NCI-H524 treated with DMSO at 0.1 percent for 48 hours (cell line): ENCODE results near the gene KRTAP10-6.
A peak's percentile ranks its signal among the peaks of the same experiment; 100 is the strongest.
"Not testable (repeated sequence)": the region's sequence is repeated elsewhere in the genome, so short reads cannot be mapped to it uniquely, and the experiment has no call there.

Experiments used
- DNase-seq: peaks from one replicate; lab custom pipeline; 2025; lab: John Stamatoyannopoulos, UW

Gene KRTAP10-6

DNA sequence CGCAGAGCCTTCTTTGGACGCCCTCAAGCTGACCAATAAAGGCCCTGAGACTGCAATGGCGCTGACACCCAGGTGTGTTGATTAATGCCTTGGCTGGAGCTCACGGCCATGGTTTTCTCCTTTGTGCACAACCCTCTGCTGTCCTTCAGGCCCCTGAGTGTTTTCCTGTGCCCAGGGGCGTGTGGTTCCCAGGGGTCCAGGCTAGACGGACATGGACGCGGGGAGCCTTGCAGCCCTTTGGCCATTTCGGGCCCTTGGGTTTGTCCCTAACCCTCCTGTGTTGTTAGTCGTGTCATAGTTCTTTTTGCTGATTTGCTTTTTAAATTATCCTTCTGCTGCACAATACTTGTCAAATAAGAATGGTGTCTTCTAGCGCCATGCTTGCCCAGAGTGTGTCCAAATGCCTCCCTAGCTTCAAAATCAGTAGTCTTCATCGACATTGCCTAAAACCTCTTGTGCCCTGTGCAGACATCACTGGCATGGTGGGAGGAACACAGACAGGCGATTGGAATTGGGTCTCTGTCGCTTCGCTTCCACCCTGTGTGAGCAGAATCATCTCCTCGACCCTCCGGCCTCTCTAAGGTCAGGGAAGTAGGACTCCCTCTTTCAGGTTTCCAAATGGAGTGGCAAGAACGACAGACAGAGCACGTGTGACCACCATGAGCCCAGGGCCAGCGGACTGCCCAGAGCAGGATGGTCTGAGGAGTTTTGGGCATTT is 16.8 kb downstream of the KRTAP10-6 start:
- DNase-seq: no peak

DNA sequence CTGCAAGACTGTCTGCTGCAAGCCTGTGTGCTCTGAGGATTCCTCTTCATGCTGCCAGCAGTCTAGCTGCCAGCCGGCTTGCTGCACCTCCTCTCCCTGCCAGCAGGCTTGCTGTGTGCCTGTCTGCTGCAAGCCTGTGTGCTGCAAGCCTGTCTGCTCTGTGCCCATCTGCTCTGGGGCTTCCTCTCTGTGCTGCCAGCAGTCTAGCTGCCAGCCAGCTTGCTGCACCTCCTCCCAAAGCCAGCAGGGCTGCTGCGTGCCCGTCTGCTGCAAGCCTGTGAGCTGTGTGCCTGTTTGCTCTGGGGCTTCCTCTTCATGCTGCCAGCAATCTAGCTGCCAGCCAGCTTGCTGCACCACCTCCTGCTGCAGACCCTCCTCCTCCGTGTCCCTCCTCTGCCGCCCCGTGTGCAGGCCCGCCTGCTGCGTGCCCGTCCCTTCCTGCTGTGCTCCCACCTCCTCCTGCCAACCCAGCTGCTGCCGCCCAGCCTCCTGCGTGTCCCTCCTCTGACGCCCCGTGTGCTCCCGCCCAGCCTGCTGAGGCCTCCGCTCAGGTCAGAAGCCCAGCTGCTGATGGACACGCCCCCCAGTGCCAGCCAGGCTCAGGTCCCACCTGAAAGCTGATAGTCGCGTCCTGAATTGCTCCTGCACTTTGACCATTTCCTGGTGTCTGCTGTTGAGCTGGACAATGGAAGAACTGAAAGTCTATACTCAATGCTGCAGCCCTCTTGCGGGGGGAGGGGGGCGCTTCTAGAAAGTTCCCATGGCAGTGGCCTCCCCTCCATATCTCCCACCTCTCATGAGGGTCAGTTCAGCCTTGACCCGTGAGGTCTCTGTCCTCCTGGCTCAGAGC is 17.6 kb downstream of the KRTAP10-6 start:
- DNase-seq: no peak

DNA sequence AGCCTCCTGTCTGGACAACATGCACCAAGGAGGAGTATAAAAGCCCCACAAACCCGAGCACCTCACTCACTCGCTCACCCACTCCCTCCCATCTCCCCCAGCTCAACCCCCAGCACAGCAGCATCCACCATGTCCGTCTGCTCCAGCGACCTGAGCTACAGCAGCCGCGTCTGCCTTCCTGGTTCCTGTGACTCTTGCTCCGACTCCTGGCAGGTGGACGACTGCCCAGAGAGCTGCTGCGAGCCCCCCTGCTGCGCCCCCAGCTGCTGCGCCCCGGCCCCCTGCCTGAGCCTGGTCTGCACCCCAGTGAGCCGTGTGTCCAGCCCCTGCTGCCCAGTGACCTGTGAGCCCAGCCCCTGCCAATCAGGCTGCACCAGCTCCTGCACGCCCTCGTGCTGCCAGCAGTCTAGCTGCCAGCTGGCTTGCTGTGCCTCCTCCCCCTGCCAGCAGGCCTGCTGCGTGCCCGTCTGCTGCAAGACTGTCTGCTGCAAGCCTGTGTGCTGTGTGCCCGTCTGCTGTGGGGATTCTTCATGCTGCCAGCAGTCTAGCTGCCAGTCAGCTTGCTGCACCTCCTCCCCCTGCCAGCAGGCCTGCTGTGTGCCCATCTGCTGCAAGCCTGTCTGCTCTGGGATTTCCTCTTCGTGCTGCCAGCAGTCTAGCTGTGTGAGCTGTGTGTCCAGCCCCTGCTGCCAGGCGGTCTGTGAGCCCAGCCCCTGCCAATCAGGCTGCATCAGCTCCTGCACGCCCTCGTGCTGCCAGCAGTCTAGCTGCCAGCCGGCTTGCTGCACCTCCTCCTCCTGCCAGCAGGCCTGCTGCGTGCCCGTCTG is 18.5 kb downstream of the KRTAP10-6 start, which contains the start of gene KRTAP10-4:
Gene KRTAP10-4 (plus strand): TSS at position 100 of the 827 bp plus-strand sequence. CDS start 30 bp downstream, at position 130.
- not testable (repeated sequence) for DNase-seq

DNA sequence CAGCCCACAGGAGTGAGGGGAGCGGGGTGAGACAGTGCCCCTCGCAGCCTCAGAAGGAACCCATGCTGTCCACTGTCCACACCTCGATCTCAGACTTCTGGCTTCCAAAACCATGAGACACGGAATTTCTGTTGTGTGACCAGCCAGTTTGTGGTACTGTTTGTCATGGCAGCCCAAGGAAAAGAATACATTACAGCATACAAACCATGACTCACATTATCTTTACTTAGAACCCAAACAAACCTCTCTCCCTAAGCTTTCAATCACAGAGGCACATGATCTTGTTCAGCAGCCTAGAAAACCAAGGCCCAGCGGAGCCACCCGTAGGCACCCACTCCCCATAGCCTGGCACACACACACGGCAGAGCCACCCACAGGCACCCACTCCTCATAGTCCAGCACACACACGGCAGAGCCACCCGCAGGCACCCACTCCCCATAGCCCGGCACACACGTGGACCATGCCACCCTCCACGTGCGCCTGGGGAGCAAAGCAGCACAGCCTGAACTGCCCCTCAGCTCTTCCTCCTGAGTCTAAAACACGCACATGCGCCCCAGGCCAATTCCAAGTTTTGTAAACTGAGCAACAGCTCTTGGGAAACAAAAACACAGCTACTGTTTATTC is 19.2 kb downstream of the KRTAP10-6 start:
- no peak for DNase-seq

DNA sequence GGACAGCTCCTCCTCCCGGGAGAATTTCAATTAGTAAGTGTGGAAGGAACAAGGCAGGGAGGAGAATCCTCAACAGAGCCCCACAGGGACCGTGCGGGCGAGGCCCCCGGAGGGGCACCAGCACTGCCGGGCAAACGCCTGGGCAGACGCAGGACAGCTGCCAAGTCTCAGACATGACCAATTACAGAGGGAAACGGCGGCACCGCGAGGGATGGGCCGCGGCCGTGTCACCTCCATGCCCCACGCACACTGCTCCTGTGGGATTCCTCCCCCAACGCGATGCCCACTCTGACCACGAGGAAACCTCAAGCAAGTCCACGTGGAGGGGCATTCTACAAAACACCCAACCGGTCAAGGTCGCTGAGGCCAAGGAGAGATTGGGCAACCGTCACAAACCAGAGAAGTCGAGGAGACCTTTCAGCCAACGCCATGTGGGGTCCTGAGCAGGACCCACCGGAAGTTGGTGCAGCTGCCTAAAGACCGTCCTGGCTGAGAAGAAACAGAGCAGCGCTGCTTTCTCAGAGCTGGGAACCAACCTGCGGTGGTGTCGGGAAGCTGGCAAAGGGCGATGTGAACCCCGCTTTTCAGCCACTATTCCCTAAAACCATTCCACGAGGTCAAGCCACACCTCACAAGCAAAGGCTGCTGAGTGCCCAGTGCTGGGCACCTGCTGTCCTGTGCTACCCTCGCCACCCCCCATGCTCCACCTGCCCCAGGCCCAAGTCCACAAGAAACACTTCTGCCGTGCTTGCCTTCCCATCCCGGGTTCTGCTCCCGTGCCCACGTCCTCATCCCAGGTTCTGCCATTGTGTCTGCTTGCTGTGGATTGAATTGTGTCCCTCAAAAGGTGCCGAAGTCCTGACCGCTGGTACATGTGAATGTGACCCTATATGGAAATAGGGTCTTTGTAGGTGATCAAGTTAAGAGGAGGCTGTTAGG is 20.2 kb downstream of the KRTAP10-6 start:
- DNase-seq: no peak

DNA sequence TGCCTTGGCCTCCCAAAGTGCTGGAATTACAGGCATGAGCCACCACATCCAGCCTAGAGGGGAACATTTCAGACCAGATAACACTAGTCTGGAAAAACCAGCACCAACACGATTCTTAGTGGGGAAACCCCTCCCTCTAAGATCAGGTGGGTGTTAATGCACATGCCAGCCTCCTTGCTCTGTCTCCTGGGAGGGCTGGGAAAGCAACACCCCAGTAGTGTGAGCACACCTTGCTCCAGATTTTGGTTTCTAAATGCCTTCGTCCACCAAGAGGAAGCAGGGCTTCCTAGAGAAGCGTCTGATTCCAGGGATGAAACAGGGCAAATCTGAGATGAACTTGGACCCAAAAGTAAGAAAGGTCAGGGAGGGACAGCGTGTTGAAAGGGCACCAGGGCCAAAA is 21.0 kb downstream of the KRTAP10-6 start:
- DNase-seq: no peak

DNA sequence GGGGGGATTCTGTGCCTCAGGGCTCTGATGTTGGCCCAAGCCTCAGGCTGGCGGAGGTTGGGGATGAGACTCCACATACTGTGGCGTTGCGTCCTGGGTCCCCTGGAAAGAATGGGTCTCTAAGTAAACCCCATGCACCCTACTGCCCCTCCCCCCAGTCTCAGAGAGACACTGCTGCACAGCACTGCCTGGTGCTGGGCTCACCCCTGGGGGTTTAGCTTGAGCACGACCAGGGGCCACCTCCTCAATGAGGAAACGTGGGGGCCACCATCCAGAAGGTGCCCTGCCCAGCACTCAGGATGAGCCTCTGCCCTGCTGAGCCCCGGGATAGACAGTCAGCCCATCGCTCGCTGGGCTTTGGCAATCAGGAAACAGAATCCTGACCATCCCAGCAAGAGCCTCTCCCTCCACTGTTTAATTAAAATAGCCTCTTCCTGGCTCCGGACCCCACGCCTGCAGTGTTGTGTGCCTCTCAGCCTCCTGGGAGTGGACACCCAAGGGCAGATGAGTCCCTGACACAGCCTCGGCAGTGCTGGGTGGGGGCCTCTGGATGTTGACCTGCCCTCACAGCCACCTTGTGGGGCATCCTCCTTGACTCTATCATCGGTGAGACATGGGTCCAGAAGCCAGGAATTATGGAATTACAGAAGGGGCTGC is 22.3 kb downstream of the KRTAP10-6 start:
- no peak for DNase-seq

DNA sequence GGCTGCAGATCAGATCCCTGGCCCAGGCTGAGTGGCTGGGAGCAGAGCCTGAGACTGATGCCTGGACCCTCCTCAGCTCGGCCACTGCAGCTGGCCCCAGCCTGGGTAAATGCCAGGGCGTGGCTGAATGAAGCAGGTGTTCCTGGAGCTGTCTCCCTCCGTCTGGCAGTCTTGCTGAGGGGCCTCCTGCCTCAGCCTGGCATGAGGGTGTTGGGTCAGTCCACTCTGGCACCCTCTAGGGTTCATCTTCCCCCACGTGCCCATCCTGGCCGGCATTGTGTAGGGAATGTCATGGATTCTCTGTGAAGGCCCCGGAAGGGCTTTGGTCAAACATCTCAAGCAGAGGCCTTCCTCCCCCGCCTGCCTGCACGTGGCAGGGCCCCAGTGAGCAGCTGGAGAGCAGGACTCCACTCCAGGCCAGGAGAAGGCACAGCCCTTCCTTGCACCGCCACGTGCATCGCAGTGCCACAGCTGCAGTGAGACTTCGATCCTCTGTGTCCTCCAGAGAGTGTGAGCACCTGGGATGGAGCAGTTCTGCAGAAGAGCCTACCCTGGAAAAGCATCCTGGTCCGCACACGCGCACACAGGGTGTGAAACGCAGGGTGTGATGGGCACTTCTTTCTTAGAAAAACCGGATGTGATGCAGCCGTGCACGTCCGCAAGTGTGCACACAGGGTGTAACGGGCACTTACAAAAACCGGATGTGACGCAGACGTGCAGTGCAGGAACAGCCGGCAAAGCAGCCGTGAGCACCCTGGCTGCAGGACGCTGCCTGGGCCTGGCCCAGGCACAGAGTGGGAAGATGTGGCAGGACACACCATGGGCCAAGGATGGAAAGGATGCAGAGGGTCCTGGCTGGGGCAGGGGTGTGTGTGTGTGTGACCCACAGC is 23.4 kb downstream of the KRTAP10-6 start:
- peak; percentile 29 for DNase-seq

DNA sequence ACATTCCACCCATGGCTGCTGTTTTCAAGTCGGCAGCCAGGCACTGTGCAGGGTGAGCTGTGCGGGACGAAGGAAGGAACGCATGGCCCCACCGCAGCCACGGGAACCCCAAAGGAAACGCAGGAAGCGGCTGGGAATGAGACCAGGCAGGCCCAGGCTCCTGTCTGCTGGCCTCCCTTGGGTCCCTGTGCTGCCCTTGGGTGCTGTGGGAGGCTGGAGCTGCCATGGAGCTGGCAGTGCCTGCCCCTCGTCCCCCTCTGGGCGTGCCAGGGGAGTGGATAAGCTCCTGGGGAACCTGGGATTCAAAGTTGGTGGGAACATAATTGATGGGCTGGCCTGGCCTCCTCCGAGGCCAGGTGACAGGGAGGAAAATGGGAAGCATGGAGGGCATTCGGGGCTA is 24.0 kb downstream of the KRTAP10-6 start:
- no peak for DNase-seq

DNA sequence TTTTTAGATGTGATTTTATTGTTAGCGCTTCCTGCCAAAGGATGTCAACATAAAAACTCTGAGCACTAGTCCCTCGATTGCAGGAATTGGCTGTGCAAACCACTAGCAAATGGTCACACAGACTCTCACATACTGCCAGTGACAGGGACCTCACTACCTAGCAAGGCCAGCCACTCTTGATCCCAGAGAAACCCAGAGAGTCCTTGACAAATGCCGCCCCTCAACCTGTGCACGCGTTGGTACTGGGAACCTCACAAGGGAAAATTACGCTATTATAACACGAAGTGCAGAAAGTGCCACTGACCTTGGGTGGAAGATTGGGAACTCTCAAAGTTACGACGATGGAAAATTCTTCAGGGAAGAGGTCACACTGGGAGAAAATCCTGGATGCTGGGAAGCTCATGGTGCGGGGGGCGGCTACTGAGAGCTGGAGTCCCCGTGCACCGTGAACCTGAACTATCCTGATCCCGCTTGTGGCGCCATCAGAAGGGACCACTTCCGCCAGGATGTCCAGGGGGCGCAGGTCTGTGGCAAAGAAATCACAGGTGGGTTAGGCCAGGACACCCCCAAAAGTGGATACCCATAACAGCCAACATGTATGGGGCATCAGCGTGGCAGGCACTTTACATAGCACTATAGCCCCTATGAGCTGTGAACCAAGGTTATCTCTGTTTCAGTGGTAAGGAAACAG is 24.7 kb downstream of the KRTAP10-6 start:
- no peak for DNase-seq

DNA sequence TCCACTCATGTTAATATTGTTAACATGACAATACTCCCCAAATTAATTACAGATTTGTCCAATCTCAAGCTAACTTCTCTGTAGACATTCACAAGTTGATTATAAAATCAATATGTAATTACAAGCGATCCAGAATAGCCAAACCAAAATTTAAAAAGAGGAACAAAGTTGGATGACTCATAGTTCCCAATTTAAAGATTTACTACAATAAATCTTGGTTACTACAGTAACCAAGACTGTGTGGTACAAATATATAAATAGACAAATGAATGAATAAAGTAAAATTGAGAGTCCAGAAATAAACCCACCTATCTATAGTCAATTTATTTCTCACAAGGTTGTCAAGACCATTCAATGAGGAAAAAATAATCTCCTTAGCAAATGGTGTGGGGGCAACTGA is 25.9 kb downstream of the KRTAP10-6 start:
- DNase-seq: no peak

DNA sequence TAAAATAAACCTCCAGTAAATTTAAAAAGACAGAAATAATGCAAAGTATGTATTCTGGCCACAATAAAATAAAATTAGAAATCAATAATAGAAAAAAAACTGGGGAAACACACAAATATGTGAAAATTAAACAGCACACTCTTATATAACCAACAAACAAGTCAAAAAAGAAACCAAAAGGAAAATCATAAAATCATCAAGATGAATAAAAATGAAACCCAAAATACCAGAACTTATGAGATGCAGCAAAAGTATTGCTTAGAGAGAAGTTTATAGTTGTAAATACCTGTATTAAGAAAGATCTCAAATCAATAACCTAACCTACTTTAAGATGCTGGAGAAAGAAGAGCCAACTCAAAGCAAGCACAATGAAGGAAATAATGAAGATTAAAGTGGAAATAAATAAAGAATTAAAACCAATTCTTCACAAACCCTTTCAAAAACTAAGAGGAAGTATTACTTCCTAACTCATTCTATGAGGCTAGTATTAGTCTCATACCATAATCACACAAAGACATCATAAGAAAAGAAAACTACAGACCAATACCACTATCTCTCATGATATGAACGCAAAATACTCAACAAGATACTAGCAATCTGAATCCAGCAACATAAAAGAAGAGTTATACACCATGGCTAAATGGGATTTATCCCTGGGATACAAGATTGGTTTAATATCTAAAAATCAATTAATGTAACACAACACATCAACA is 27.3 kb downstream of the KRTAP10-6 start:
- no peak for DNase-seq

DNA sequence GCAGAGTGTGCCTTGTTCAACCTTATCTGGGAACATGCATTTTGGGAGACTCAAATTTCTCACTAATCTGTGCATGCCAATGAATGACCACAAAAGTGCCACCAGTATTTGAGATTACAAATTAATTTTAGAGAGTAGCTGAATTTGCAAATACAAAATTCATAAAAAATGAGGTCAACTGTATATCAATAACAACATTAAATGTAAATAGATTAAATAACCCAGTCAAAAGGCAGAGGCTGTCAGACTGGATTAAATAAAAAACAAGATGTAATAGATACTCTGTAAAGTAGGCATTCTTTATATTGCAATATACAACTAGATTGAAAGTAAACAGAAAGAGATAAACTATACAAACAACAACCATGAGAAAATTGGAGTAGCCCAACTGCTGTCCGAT is 28.2 kb downstream of the KRTAP10-6 start:
- no peak for DNase-seq

DNA sequence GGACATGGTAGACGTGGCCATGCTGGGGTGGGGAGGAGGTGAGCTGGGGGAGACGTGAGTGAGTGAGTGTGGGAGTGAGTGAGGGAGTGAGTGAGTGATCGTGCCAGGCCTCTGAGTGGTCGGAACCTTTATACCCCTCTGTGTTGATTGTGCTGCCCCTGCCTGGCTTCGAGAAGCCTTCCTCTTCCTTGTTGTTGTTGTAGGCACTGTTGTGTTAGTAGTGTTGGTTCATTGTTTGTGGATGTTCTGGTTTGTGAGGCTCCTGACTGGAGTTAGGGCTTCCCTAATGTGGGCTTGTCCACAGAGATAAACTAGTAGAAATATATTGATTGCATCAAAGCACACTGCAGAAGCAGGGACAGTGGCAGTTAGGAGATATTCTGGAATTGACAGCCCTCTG is 33.6 kb downstream of the KRTAP10-6 start, which contains the start of gene KRTAP10-3:
Gene KRTAP10-3 (minus strand): TSS at position 101 of the 400 bp plus-strand sequence. CDS start 80 bp downstream, at position 21.
- no peak for DNase-seq

DNA sequence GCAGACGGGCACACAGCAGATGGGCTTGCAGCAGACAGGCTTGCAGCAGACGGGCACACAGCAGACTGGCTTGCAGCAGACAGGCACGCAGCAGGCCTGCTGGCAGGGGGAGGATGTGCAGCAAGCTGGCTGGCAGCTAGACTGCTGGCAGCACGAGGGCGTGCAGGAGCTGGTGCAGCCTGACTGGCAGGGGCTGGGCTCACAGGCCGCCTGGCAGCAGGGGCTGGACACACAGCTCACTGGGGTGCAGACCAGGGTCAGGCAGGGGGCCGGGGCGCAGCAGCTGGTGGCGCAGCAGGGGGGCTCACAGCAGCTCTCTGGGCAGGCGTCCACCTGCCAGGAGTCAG is 34.0 kb downstream of the KRTAP10-6 start:
- not testable (repeated sequence) for DNase-seq

DNA sequence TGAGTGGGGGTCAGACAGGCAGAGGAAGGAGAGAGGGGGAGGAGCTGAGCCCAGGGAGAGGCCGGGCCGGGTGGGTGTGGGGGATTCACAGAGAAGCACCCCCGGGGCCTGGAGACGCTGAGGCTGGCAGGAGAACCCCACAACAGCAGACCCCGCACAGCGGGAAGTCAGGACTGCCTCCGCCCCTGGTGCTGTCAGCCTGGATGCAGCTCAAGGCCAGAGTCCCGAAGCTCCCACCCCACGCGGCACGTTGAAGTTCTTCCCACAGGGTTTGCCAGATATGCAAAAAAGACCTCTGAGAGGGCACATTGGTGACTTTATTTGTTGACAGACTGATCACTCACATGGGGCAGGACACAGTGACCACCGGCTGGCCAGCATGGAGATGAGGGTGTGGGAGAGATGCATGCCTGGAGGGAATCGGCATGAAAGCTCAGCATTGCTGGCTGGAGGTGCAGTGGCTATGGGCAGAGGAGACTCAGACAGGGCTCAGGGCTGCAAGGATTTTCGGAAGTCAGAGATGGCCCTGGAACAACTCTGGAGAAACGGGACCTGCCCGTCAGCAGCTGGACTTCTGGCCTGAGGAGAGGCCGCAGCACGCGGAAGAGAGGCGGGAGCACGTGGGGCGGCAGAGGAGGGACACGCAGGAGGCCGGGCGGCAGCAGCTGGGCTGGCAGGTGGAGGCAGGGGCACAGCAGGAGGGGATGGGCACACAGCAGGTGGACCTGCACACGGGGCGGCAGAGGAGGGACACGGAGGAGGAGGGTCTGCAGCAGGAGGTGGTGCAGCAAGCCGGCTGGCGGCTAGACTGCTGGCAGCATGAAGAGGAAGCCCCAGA is 34.6 kb downstream of the KRTAP10-6 start:
- no peak for DNase-seq

DNA sequence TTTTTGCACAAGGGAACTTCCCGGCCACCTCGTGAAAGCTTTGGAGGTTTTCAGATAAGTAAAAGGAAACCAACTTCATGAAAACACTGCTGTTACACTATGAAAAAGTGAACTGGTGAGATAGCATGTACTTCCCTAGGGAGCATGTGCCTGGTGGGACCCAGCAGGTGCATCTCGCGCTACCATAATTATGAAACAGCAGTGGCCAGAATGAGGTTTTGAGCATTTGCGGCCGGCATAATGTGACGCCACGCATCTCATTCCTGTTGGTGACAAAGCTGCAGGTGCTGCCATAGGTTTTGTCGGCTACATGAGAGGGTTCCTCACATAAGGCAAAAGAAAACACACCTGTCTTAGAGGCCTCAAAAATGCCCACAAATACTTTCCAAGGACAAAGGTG is 35.4 kb downstream of the KRTAP10-6 start:
- no peak for DNase-seq
